B cell (primary cell): ENCODE measurements around the gene NPAS2.

ENCODE experiments used
- CTCF ChIP-seq: fragments of 200-600 bp; IDR thresholded peaks from one replicate; pipeline ENCODE4 v1.8.0; 2022; ENCODE audit warnings: antibody characterized with exemption, mild to moderate bottlenecking
- EZH2 ChIP-seq: IDR thresholded peaks from 2 replicates; pipeline ENCODE4 v1.6.1; 2012; ENCODE audit warnings: borderline replicate concordance, low read depth, mild to moderate bottlenecking, moderate library complexity, low read length; ENCODE audit not compliant: insufficient read depth, poor library complexity, severe bottlenecking

DNA sequence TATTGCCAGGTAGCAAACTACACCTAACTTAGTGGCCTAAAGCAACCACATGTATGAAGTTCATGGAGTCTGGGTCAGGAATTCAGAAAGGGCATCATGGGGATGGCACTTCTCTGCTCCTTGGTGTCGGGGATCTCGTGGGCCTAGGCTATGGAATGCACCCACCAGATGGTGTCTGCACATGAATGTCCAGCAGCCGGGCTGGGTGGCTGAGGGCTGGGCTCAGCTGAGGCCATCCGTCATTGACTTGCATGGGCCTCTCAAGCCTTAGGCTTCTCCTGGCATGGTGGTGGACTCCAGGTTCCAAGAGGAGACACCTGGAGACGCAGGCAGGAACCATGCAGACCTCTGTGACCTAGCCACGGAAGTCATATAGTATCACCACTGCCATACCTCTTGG lies 156.1 kb downstream of the NPAS2 start:
- TF ChIP-seq CTCF, result no peak
- no peak for TF ChIP-seq EZH2
